NCI-H226 (cell line): Measurements from ENCODE around the gene GLIPR1.

Source experiments
- DNase-seq: peaks from one replicate; pipeline ENCODE4 v3.0.0-alpha.2; 2015

GLIPR1 gene

GRCh38 chr12:75525263-75525662 is 44.7 kb downstream of the GLIPR1 start:
- DNase-seq: no peak

DNA sequence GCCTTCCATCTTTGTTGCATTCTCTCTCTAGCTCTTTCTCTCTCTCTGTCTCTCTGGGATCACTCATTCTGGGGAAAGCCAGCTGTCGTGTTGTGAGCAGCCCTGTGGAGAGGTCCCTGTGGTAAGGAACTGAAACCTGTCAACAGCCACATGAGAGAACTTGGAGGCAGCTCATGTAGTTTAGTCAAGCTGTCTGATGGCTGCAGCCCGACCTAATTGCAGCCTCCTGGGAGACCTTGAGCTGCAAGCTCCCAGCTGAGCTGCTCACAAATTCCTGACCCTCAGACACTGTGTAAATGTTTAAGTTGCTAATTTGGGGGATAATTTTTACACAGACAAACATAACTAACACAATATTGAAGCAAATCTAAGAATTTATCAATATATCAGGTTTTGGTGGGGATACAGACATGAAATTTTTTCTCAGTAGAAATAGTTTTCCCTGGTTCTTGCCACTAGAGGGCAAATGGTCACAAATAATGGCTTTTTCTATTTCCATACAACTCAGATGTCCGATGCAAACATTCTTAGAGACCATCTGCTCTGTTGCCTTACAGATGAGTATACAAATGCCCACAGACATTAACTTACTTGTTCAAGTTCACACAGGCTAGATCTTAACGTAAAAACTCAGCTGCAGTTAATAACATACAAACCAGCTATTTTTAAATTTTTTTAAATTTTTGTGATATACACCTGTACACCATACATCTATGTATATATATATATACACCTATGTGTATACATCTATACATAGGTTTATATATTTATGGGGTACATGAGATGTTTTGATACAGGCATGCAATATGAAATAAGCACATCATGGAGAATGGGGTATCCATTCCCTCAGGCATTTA is 46.3 kb downstream of the GLIPR1 start:
- DNase-seq: peak; percentile 43

GRCh38 chr12:75528272-75528671 is 47.7 kb downstream of the GLIPR1 start:
- no peak for DNase-seq

- DNase-seq: no peak
Measured at GRCh38 chr12:75528692-75529091, 48.1 kb downstream of the GLIPR1 start.

GRCh38 chr12:75529316-75529715 is 48.8 kb downstream of the GLIPR1 start:
- no peak for DNase-seq

DNA sequence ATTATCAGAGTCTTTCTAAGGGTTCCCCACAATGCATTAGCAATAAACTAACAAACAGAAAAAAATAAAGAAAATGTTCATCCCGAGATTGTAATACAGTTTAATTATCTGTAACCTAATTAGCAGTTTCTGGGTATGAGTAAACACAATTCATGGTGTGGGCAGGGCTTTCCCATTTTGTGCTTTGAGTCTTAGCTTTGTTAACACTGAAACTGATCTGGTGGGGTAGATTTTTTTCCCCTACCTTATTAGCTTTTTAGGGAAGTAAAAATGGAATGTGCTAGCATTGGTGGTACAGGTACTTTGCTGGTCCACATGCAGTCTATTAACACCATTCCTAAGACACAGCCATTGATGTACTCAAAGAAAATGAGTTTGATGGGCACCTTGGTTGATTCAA is 49.3 kb downstream of the GLIPR1 start:
- DNase-seq: no peak

GRCh38 chr12:75533239-75533638 is 52.7 kb downstream of the GLIPR1 start:
- DNase-seq: peak; percentile 25

GRCh38 chr12:75539889-75540288 is 59.3 kb downstream of the GLIPR1 start:
- no peak for DNase-seq

- DNase-seq: peak; percentile 41
Measured at GRCh38 chr12:75542942-75543341, 62.4 kb downstream of the GLIPR1 start.

GRCh38 chr12:75543529-75543928 is 63.0 kb downstream of the GLIPR1 start:
- DNase-seq: no peak

GRCh38 chr12:75545636-75546035 is 65.1 kb downstream of the GLIPR1 start:
- no peak for DNase-seq

DNA sequence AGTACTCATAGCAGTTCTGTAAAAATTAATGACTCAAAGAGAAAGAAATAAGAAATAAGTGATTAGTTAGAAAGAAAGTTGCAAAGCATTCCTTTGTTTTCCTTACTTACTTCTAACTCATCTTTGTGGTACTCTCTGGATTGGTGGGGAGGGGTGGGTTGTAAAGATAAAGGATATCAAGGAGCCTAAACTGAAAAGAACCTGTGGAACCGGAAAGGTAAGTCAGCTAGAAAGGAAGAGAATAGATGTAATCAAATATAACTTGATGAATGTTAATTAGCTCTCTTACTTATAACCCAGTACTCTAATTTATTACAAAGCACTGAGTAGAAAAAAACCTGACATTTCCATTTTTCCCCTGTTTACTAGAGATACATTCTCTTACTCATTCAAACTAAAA is 68.3 kb downstream of the GLIPR1 start:
- DNase-seq: no peak

DNA sequence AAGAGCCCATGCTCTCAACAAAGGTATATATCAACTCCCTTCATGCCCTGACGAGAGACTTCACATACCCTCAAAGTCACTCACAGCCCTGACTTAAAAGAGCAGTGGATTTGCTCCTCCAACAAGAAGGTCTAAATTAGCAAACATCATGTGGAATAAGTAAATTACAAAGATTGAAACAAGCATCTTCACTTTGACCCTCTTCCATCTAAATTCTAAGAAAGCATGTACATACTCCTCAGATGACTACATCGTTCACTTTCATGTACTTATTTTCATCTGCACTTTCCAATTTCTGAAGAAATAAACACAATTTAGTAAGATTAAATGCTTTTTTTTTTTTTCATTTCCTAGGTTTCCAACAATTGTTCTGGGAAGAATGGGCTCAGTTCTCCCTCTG is 69.4 kb downstream of the GLIPR1 start:
- DNase-seq: no peak

GRCh38 chr12:75550401-75551240 is 70.1 kb downstream of the GLIPR1 start:
- DNase-seq: peak; percentile 25

DNA sequence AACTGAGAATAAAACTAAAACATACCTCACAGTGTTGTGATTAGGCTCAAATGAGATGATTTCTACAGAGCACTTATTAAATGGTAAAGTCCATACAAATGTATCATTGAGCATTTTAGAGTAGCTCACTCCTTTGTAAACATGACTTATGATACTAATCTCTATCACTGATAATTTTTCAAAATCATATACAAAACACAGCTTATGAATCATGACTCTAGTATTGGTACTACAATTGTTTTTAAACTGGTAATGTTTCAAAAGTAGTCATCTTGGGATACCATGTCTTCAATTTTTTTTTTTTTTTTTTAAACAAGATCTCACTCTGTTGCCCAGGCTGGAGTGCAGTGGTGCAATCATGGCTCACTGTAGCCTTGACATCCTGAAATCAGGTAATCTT is 70.9 kb downstream of the GLIPR1 start:
- DNase-seq: no peak

DNA sequence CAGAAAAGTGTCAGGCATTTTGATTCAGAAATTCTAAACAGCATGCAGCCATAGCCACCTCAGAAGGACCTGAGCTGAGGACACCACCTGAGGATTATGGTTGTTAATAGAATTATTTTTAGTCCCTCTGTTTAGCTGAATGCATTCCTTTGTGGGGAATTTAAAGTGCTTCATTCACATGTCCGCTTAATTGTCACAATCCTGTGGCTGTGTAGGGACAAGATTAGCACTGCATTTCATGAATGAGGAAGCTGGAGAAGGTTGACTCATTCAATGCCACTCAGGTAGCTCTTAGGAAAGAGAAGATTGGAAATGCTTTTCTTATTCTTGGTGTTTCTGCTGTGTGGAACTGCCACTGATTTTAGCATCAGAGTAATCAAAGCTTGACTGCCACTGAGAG is 72.8 kb downstream of the GLIPR1 start:
- DNase-seq: no peak
